ENCODE results near the gene TMEM223.

TMEM223 gene

DNA sequence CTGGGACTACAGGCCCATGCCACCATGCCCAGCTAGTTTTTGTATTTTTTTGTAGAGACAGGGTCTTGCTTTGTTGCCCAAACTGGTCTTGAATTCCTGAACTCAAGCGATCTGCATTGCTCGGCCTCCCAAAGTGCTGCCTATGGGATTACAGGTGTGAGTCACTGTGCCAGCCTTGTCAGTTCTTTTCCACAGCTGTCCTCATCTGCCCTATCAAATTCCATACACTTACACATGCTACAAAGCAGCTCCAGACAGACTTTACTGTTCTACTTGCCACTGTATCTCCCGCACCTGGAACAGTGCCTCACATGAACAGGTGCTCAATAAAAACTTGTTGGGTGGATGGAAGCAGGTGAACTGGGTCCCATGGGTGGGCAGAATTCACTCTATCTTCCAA lies 31.9 kb upstream of the TMEM223 start (continued):
- TF ChIP-seq, protein P1, sequence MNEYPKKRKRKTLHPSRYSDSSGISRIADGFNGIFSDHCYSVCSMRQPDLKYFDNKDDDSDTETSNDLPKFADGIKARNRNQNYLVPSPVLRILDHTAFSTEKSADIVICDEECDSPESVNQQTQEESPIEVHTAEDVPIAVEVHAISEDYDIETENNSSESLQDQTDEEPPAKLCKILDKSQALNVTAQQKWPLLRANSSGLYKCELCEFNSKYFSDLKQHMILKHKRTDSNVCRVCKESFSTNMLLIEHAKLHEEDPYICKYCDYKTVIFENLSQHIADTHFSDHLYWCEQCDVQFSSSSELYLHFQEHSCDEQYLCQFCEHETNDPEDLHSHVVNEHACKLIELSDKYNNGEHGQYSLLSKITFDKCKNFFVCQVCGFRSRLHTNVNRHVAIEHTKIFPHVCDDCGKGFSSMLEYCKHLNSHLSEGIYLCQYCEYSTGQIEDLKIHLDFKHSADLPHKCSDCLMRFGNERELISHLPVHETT (tag by site-specific recombination; IDR thresholded peaks at IDR 0.05), result no peak
- TF ChIP-seq, protein P2, sequence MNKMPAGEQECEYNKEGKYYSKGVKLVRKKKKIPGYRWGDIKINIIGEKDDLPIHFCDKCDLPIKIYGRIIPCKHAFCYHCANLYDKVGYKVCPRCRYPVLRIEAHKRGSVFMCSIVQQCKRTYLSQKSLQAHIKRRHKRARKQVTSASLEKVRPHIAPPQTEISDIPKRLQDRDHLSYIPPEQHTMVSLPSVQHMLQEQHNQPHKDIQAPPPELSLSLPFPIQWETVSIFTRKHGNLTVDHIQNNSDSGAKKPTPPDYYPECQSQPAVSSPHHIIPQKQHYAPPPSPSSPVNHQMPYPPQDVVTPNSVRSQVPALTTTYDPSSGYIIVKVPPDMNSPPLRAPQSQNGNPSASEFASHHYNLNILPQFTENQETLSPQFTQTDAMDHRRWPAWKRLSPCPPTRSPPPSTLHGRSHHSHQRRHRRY (tag by site-specific recombination; IDR thresholded peaks at IDR 0.05), result no peak

DNA sequence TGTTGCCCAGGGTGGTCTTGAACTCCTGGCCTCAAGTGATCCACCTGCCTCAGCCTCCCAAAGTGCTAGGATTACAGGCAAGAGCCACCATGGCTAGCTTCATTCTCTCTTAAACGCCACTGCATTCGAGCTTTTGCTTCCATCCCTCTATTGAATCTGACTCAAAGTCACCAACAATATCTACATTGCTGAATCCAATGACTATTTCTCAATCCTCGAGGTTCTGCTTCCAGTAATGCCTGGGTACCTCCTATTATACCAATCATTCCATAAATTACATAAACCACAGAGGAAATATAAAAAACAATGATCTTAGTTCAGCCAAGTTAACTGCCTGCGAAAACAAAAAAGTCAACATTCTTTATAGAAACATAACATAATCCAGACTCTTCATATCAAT lies 25.3 kb upstream of the TMEM223 start:
- POLR2A ChIA-PET, result interaction anchor here (1.2 to 3.2 kb wide), 3 partner anchors 12 to 24 kb away, joined by 4 to 11 read pairs (median 9); partner anchors contain the start of genes NXF1, STX5 and TEX54
- peaks cover 25 to 56% of the 10 kb centered on the region in 2 experiments; a peak in 2 of 3 replicates for H3K36me3 ChIP-seq (ENCODE audit: control insufficient read depth in 2 of 2, insufficient read depth in 1 of 2, low read length in 2 of 2)
- H3K4me1 ChIP-seq (ENCODE audit: control insufficient read depth, insufficient read depth, low read length), result no peaks in the 10 kb centered on the region
- TF ChIP-seq ZBTB49 (tag by site-specific recombination; IDR thresholded peaks at IDR 0.05; ENCODE audit: low read depth) (no peak), ZNF658 (tag by site-specific recombination; IDR thresholded peaks at IDR 0.05) (no peak), ZNF280D (tag by site-specific recombination; IDR thresholded peaks at IDR 0.05) (no peak), KLF7 (tag by site-specific recombination; IDR thresholded peaks at IDR 0.05; ENCODE audit: borderline replicate concordance) (no peak), ZNF701 (tag by site-specific recombination; IDR thresholded peaks at IDR 0.05) (no peak), MYNN (tag by site-specific recombination; IDR thresholded peaks at IDR 0.05; ENCODE audit: borderline replicate concordance) (no peak)
- H3K4me3 ChIP-seq (ENCODE audit: low read depth, low read length), result no peak overlapping the region
- no peaks in the 10 kb centered on the region for H3K9me3 ChIP-seq (ENCODE audit: control insufficient read depth, insufficient read depth, low read depth, low read length)
- CTCF ChIA-PET, result interaction anchor here (1.0 to 1.8 kb wide), 2 partner anchors 13 to 31 kb away, joined by 5 read pairs; no protein-coding TSS in a partner anchor
- H3K27ac ChIP-seq (ENCODE audit: extremely low read depth, low read depth, low read length), result no peak overlapping the region

GRCh38 chr11:62816557-62816956 lies 24.8 kb upstream of the TMEM223 start:
- Histone ChIP-seq H3K36me3 (ENCODE audit: control insufficient read depth in 2 of 2, insufficient read depth in 1 of 2, low read length in 2 of 2) (peaks cover 25 to 54% of the 10 kb centered on the region in 2 experiments; a peak in 2 of 3 replicates), H3K9me3 (ENCODE audit: control insufficient read depth, insufficient read depth, low read depth, low read length) (no peaks in the 10 kb centered on the region), H3K4me1 (ENCODE audit: control insufficient read depth, insufficient read depth, low read length) (no peaks in the 10 kb centered on the region), H3K4me3 (ENCODE audit: low read depth, low read length) (no peak overlapping the region), H3K27ac (ENCODE audit: extremely low read depth, low read depth, low read length) (no peak overlapping the region)
- CTCF ChIA-PET, result interaction anchor here (0.9 to 1.8 kb wide), 4 partner anchors 13 to 159 kb away, joined by 4 to 5 read pairs (median 4); partner anchors contain the start of gene TEX54
- POLR2A ChIA-PET, result interaction anchor here (1.2 to 3.2 kb wide), 3 partner anchors 11 to 25 kb away, joined by 4 to 11 read pairs (median 9); partner anchors contain the start of genes NXF1, STX5 and TEX54
- TF ChIP-seq ZNF677 (tag by site-specific recombination; IDR thresholded peaks at IDR 0.05), result no peak
- no peak for TF ChIP-seq ZNF133 (tag by site-specific recombination; IDR thresholded peaks at IDR 0.05)
- TF ChIP-seq, protein P3, sequence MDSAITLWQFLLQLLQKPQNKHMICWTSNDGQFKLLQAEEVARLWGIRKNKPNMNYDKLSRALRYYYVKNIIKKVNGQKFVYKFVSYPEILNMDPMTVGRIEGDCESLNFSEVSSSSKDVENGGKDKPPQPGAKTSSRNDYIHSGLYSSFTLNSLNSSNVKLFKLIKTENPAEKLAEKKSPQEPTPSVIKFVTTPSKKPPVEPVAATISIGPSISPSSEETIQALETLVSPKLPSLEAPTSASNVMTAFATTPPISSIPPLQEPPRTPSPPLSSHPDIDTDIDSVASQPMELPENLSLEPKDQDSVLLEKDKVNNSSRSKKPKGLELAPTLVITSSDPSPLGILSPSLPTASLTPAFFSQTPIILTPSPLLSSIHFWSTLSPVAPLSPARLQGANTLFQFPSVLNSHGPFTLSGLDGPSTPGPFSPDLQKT (IDR thresholded peaks at IDR 0.05; ENCODE audit: borderline replicate concordance, low read depth, low read length), result no peak
